Measurements from ENCODE around the gene PRDM10. TPM values are rescaled to one million over a fixed set of nuclear protein-coding genes. Genes with fewer than 3 reads are reported as not detected.
A peak's percentile ranks its signal among the peaks of the same experiment; 100 is the strongest.

The PRDM10 gene
- total RNA-seq, 6 donors from 2014 or later, result 6.8 to 13.9 (median 12.7) TPM

DNA sequence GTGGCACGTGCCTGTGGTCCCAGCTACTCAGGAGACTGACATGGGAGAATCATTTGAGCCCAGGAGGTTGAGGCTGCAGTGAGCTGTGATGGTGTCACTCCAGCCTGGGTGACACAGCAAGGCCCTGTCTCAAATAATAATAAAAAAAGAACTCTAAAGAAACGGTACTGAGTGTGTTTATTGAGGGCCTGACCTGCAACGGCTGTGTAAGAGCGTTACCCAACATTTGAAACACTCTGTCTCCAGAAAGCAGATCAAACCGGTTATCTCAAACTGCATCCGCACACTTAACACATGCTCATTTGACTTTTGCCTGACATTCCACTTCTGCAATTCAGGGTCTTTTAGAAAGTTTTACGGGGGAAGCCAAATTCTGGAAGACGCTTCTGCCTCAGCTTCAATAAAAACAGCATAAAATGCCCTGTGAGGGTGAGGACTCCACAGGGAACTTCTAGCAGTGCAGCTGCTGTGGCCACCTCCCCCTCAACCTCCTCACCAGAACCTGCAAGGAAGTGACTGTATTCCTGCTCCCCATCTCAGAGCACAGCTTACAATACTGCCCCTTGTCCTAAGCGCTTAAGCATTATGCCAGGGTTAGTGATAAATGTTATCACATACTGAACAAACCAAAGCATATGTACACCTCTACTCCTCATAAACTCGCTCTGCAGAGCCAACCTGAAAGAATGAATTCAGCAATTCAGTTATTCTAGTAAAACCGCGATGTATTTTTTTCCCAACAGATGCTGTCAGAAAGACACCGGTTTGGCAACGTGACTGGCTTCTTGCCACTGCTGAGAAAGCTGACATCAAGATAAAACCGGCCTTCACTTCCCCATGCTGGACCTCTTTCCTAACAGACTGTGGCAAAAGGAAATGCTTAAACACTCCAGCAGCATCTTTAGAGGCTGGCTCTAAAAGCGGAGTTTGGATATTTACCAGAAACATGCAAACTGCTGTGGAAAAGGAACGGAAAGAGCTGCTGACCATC, 52.2 kb downstream of the PRDM10 start:
- Histone ChIP-seq H3K4me1 (peaks cover 0 to 10% (median 1%) of the 10 kb centered on the region in 4 donors), H3K9me3 (no peaks in the 10 kb centered on the region), H3K4me3 (no peak overlapping the region), H3K36me3 (peaks cover 0 to 10% (median 6%) of the 10 kb centered on the region in 4 donors), H3K27ac (peak overlapping the region; percentile 1 to 22 (median 16)), H3K27me3 (no peaks in the 10 kb centered on the region)
- DNase-seq, result peak in 1 of 2 donors; percentile 62
- WGBS, 2 donors, result 37 to 38% methylated on average over 17 of the region's 17 CpGs
- no peak for TF ChIP-seq EP300 (IDR thresholded peaks at IDR 0.05)
- peak in 1 of 2 donors; percentile 9 for TF ChIP-seq POLR2AphosphoS5 (IDR thresholded peaks at IDR 0.05)
- peak; percentile 72 to 81 for ATAC-seq (ENCODE audit: low FRiP score in 2 of 2)

DNA sequence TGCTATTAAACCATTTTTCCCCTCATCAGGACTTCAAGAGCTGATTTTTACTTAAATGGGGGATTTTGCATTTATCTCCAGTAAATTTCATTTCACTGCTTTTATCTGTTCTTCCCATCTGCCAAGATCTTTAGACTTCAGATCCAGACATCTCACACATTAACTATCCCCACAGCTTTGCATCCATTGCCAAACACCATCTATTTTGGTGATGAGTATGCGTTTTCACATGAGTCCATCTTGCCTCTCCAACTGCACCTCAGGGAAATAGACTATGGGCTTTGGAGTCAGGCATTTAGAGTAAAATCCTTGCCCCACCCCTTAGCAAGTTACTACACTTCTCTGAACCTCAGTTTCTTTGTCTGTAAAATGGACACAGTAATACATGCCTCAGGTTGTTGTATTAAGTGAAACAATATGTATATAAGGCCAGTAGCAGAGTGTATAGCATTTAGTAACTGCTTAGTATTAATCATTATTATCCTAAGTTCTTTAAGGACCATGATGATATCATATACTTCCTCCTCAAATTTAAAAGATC, 53.6 kb downstream of the PRDM10 start:
- Histone ChIP-seq H3K9me3 (no peaks in the 10 kb centered on the region), H3K27ac (no peak overlapping the region), H3K27me3 (no peaks in the 10 kb centered on the region), H3K4me1 (peaks cover 0 to 10% (median 1%) of the 10 kb centered on the region in 4 donors), H3K4me3 (no peak overlapping the region), H3K36me3 (peaks cover 0 to 15% (median 8%) of the 10 kb centered on the region in 4 donors)
- ATAC-seq (ENCODE audit: low FRiP score in 2 of 2), result no peak
- DNase-seq, result no peak
- WGBS, 2 donors, result 85 to 92% methylated on average over 1 of the region's 1 CpG
- TF ChIP-seq POLR2A (IDR thresholded peaks at IDR 0.05) (no peak), POLR2AphosphoS5 (IDR thresholded peaks at IDR 0.05) (no peak), EP300 (IDR thresholded peaks at IDR 0.05) (no peak)
- TF ChIP-seq, protein P1, sequence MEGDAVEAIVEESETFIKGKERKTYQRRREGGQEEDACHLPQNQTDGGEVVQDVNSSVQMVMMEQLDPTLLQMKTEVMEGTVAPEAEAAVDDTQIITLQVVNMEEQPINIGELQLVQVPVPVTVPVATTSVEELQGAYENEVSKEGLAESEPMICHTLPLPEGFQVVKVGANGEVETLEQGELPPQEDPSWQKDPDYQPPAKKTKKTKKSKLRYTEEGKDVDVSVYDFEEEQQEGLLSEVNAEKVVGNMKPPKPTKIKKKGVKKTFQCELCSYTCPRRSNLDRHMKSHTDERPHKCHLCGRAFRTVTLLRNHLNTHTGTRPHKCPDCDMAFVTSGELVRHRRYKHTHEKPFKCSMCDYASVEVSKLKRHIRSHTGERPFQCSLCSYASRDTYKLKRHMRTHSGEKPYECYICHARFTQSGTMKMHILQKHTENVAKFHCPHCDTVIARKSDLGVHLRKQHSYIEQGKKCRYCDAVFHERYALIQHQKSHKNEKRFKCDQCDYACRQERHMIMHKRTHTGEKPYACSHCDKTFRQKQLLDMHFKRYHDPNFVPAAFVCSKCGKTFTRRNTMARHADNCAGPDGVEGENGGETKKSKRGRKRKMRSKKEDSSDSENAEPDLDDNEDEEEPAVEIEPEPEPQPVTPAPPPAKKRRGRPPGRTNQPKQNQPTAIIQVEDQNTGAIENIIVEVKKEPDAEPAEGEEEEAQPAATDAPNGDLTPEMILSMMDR (IDR thresholded peaks at IDR 0.05), result no peak

DNA sequence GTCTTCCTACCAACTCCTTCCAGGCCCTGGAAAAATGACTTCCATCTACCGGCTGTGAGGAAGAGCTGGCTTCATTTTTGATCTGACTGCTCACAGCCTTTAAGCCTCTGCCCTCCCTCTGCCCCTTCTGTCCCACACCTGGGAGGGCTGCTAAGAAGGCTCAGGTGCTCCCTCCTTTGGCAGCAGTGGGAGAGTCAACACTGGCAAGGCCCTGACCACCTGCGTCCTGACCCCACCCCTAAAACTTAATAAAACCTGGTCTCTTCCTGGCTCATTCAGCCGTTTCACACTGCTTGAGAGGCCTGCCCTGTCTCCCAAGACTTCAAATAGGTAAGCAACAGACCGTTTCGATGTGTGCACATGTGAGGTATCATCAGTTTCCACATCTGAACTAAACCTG, 55.2 kb downstream of the PRDM10 start:
- no peak for DNase-seq
- 84 to 89% methylated on average over 4 to 5 of the region's 5 CpGs for WGBS, 2 donors
- TF ChIP-seq POLR2AphosphoS5 (IDR thresholded peaks at IDR 0.05), result no peak
- TF ChIP-seq POLR2A (IDR thresholded peaks at IDR 0.05), result no peak
- no peak for TF ChIP-seq EP300 (IDR thresholded peaks at IDR 0.05)
- TF ChIP-seq, protein P1 (IDR thresholded peaks at IDR 0.05), result no peak
- H3K36me3 ChIP-seq, result peaks cover 0 to 15% (median 11%) of the 10 kb centered on the region in 4 donors
- H3K27me3 ChIP-seq, result no peaks in the 10 kb centered on the region
- no peak overlapping the region for H3K4me3 ChIP-seq
- H3K27ac ChIP-seq, result no peak overlapping the region
- H3K4me1 ChIP-seq, result peaks cover 0 to 10% (median 1%) of the 10 kb centered on the region in 4 donors
- no peaks in the 10 kb centered on the region for H3K9me3 ChIP-seq
- no peak for ATAC-seq (ENCODE audit: low FRiP score in 2 of 2)

DNA sequence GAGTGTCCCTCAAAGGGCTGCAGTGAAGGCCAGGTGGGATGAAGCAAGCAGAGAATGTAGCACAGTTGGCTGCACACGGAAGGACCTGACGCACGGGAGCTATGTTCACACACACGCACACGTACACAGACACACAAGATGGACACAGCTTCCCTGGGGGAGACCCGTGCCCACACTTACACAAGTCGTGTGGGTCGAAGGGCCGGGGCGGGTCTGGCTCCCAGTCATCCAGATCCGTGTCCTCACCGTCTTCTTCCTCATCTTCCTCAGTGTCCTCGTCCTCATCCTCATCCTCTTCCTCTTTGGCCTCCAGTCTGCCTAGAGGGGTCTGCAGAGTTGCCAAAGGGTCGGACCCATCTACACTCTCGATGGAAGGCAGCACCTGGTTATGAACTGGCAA, 55.7 kb downstream of the PRDM10 start:
- ATAC-seq (ENCODE audit: low FRiP score in 2 of 2) (no peak), DNase-seq (peak in 1 of 2 donors; percentile 59)
- Histone ChIP-seq H3K27ac (no peak overlapping the region), H3K27me3 (no peaks in the 10 kb centered on the region), H3K4me1 (peaks cover 0 to 10% (median 1%) of the 10 kb centered on the region in 4 donors), H3K36me3 (peaks cover 0 to 16% (median 11%) of the 10 kb centered on the region in 4 donors), H3K4me3 (no peak overlapping the region), H3K9me3 (no peaks in the 10 kb centered on the region)
- 92 to 95% methylated on average over 15 of the region's 15 CpGs for WGBS, 2 donors
- TF ChIP-seq, protein P1 (IDR thresholded peaks at IDR 0.05), result no peak
- TF ChIP-seq POLR2A (IDR thresholded peaks at IDR 0.05) (no peak), EP300 (IDR thresholded peaks at IDR 0.05) (no peak), POLR2AphosphoS5 (IDR thresholded peaks at IDR 0.05) (no peak)

DNA sequence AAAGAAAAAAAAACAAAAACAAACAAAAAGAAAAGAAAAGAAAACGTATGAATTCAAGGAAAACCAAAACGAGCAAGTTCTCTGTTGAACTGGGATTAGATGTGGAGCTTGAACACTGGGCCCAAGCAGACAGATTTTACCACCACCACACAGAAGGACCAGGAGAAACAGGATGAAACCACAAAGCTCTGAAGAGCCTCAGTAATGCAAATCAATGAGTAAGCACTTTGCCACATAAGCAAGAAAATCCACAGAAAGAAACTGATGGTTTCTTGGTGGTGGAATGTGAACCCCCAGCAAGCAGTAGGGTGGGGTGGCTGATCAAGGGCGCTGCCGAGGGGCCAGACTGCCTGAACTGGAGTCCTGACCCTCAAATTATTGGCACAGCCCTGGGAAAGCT, 56.4 kb downstream of the PRDM10 start:
- Histone ChIP-seq H3K9me3 (no peaks in the 10 kb centered on the region), H3K36me3 (peaks cover 0 to 18% (median 11%) of the 10 kb centered on the region in 4 donors), H3K4me3 (no peak overlapping the region), H3K4me1 (peaks cover 0 to 10% (median 1%) of the 10 kb centered on the region in 4 donors), H3K27ac (no peak overlapping the region), H3K27me3 (no peaks in the 10 kb centered on the region)
- ATAC-seq (ENCODE audit: low FRiP score in 2 of 2), result no peak
- no peak for TF ChIP-seq POLR2A (IDR thresholded peaks at IDR 0.05)
- TF ChIP-seq, protein P1 (IDR thresholded peaks at IDR 0.05), result no peak
- no peak for TF ChIP-seq POLR2AphosphoS5 (IDR thresholded peaks at IDR 0.05)
- no peak for TF ChIP-seq EP300 (IDR thresholded peaks at IDR 0.05)
- WGBS, 2 donors, result 61 to 69% methylated on average over 4 of the region's 4 CpGs
- DNase-seq, result no peak
